Superior temporal gyrus (tissue), 1 donor: ENCODE data around the gene TBC1D3.
"Not testable (repeated sequence)": the region's sequence is repeated elsewhere in the genome, so short reads cannot be mapped to it uniquely, and the experiment has no call there.

Experiments used
- DNase-seq: peaks from one replicate; pipeline ENCODE4 v3.0.0-alpha.2; 2016; ENCODE audit errors: extremely low spot score

Gene TBC1D3

DNA sequence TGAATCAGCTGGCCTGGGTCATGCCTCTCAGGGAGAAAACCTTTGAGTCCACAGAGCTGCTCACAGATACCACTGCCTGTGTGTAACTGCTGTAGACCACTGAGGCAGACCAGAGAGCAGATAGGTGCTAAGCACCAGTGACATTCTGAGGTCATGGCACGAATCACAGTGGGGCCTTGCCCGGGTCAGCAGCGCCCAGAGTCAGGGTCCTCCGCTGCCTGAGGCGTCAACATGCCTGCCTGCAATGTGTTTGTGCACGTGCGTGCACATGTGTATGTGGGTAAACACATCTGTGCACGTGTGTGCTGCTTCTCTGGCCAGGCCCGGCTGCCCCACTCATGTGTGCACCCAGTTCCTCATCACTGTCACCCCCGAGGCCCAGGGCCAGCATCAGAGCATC, at the start of gene TBC1D3:
TSS of gene TBC1D3 (minus strand) at position 101 of the 400 bp plus-strand sequence. CDS start 1,526 bp downstream, outside the sequence.
- DNase-seq, result not testable (repeated sequence)

GRCh38 chr17:38232790-38233189, 40.4 kb upstream of the TBC1D3 start:
- DNase-seq, result not testable (repeated sequence)

GRCh38 chr17:38225844-38226495, 33.6 kb upstream of the TBC1D3 start:
- DNase-seq, result not testable (repeated sequence)

GRCh38 chr17:38220867-38221266, 28.5 kb upstream of the TBC1D3 start:
- DNase-seq, result not testable (repeated sequence)

GRCh38 chr17:38200271-38200670, 7.9 kb upstream of the TBC1D3 start:
- not testable (repeated sequence) for DNase-seq

DNA sequence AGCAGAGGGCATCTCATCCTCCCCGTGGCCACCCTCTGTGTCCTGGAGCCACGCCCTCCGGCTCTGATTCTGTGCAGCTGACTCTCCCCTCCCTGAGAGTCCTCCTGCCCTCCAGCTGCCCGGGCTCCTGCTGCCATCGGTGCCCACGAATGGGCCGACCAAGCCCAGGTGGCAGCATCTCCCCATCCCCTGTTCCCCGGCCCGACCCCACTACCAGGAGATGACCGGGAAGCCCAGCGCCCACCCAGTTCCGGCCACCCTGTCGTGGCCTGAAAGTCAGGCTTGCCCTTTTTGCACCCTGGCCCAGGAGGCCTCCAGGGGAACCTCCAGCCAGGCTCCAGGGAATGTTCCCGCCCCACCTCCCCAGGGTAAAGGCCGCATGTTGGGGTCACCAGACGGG, 57.5 kb downstream of the TBC1D3 start:
- not testable (repeated sequence) for DNase-seq
